B cell (primary cell): ENCODE results near the gene PLCB4. TPM values are rescaled to one million over a fixed set of nuclear protein-coding genes. Genes with fewer than 3 reads are reported as not detected.

Experiments
- ATAC-seq: fragments of 200-7000 bp; cut with Tn5 transposase; one replicate; pipeline ENCODE4 v1.10.0; 2021; ENCODE audit warnings: low read depth, mild to moderate bottlenecking, moderate number of reproducible peaks, moderate library complexity
- CTCF ChIA-PET: fragments of 350-600 bp; sonication (Branson Sonifier 250); formaldehyde crosslinking; loops from one replicate; lab custom pipeline; 2021; ENCODE audit warnings: antibody characterized with exemption, inconsistent platforms; lab: Charles Lee
- POLR2A ChIA-PET: fragments of 350-600 bp; sonication (Branson Sonifier 250); formaldehyde crosslinking; loops from one replicate; lab custom pipeline; 2021; ENCODE audit warnings: antibody characterized with exemption; lab: Charles Lee
- DNase-seq: peaks from one replicate; pipeline ENCODE4 v3.0.0; 2013
- H2AFZ ChIP-seq: 2 replicates; pipeline ENCODE4 v1.6.1; 2012; ENCODE audit warnings: mild to moderate bottlenecking, low read depth, low read length; ENCODE audit not compliant: insufficient read depth, poor library complexity, severe bottlenecking
- H3K27ac ChIP-seq, 2 donors: 1 replicate in 1 of 2; 2 replicates in 1 of 2; pipeline ENCODE4 v1.5.1; 2012 to 2013; ENCODE audit warnings: low read length in 2 of 2, mild to moderate bottlenecking in 2 of 2, moderate library complexity in 1 of 2
- H3K27me3 ChIP-seq, 4 experiments: fragments of 200-600 bp in 1 of 4; sonication (generic) in 1 of 4; replicated peaks in 1 of 4; 1 replicate in 2 of 4; 2 replicates in 2 of 4; pipeline versions ENCODE4 v1.6.1 to v1.7.0; 2013 to 2016; ENCODE audit warnings: low read length in 3 of 4, mild to moderate bottlenecking in 2 of 4, mixed read lengths in 1 of 4, moderate library complexity in 1 of 4; ENCODE audit not compliant: insufficient read depth in 4 of 4, control insufficient read depth in 3 of 4; ENCODE audit errors: control extremely low read depth in 1 of 4
- H3K36me3 ChIP-seq, 2 experiments: replicated peaks in 1 of 2; 1 replicate in 1 of 2; 2 replicates in 1 of 2; pipeline versions ENCODE4 v1.6.1 to v1.7.1; 2013; ENCODE audit warnings: low read length in 1 of 2; ENCODE audit not compliant: insufficient read depth in 2 of 2, control insufficient read depth in 1 of 2; ENCODE audit errors: control extremely low read depth in 1 of 2, extremely low read depth in 1 of 2
- H3K4me1 ChIP-seq, 2 donors: fragments of 200-600 bp in 1 of 2; sonication (generic) in 1 of 2; 1 replicate in 1 of 2; 2 replicates in 1 of 2; pipeline versions ENCODE4 v1.5.1 to v1.6.1; 2013 to 2017; ENCODE audit warnings: low read length in 2 of 2; ENCODE audit not compliant: control insufficient read depth in 2 of 2, insufficient read depth in 2 of 2
- H3K4me2 ChIP-seq: replicated peaks from 2 replicates; pipeline ENCODE3; 2012; ENCODE audit warnings: mild to moderate bottlenecking, low read depth, low read length; ENCODE audit not compliant: poor library complexity, severe bottlenecking
- H3K4me3 ChIP-seq, 5 experiments: fragments of 200-600 bp in 1 of 5; sonication (generic) in 1 of 5; 1 replicate in 3 of 5; 2 replicates in 2 of 5; pipeline versions ENCODE4 v1.5.1 to v1.7.0; 2011 to 2016; ENCODE audit warnings: low read length in 4 of 5, mild to moderate bottlenecking in 4 of 5, low read depth in 2 of 5, control low read depth in 1 of 5, moderate library complexity in 1 of 5; ENCODE audit not compliant: insufficient read depth in 1 of 5; ENCODE audit errors: control extremely low read depth in 1 of 5, extremely low read depth in 1 of 5
- H3K79me2 ChIP-seq: fragments of 200-600 bp; sonication (generic); one replicate; pipeline ENCODE4 v1.6.0; 2016; ENCODE audit warnings: low read length; ENCODE audit not compliant: control insufficient read depth, insufficient read depth
- H3K9ac ChIP-seq: fragments of 200-600 bp; sonication (generic); 2 replicates; pipeline ENCODE4 v1.6.1; 2017; ENCODE audit warnings: mild to moderate bottlenecking, low read length, moderate library complexity
- H3K9me3 ChIP-seq, 3 donors: one replicate each; pipeline versions ENCODE4 v1.6.1 to v1.7.1; 2013; ENCODE audit warnings: low read length in 2 of 3; ENCODE audit not compliant: control insufficient read depth in 2 of 3, insufficient read depth in 1 of 3; ENCODE audit errors: control extremely low read depth in 1 of 3
- H4K20me1 ChIP-seq: 2 replicates; pipeline ENCODE4 v1.6.0; 2012; ENCODE audit warnings: mild to moderate bottlenecking, low read length; ENCODE audit not compliant: insufficient read depth, control insufficient read depth, poor library complexity, severe bottlenecking
- H3K27ac Mint-ChIP-seq: one replicate; pipeline ENCODE4 v1.8.0; 2021; ENCODE audit warnings: mixed read lengths
- H3K27me3 Mint-ChIP-seq: one replicate; pipeline ENCODE4 v1.8.0; 2021; ENCODE audit warnings: mixed read lengths
- H3K4me1 Mint-ChIP-seq: one replicate; pipeline ENCODE4 v1.8.0; 2021; ENCODE audit warnings: mixed read lengths
- H3K4me3 Mint-ChIP-seq: one replicate; pipeline ENCODE4 v1.8.0; 2021; ENCODE audit warnings: mixed read lengths
- H3K9me3 Mint-ChIP-seq: one replicate; pipeline ENCODE4 v1.8.0; 2022; ENCODE audit warnings: mixed read lengths; ENCODE audit not compliant: insufficient read depth
- EZH2 ChIP-seq: IDR thresholded peaks from 2 replicates; pipeline ENCODE4 v1.6.1; 2012; ENCODE audit warnings: borderline replicate concordance, low read depth, mild to moderate bottlenecking, moderate library complexity, low read length; ENCODE audit not compliant: insufficient read depth, poor library complexity, severe bottlenecking
- WGBS: methylation state at CpG from one replicate; pipeline ENCODE4 v1.1.5; 2013; ENCODE audit warnings: missing lambda C conversion rate; ENCODE audit not compliant: insufficient coverage; 5-methylcytosine and 5-hydroxymethylcytosine counted together
- intact Hi-C: fragments of 100-400 bp; cut with micrococcal nuclease; formaldehyde crosslinking; loops from one replicate; pipeline ENCODE4 v1.10.0; 2022
- polyA plus RNA-seq: library from polyadenylated mRNA; depleted of rRNA; stranded (reverse); fragments of >200 nt; gene quantifications from 2 replicates; pipeline ENCODE4 v1.2.3, GENCODE V29; 2012
- total RNA-seq, 2 donors: library from RNA; stranded (reverse); fragments of 120-200 nt in 1 of 2; gene quantifications; 1 replicate in 1 of 2; 2 replicates in 1 of 2; pipeline versions ENCODE4 v1.2.3 to v1.2.4, GENCODE V29; 2013 to 2022
- TF ChIP-seq, protein P1 (sequence below): fragments of 200-600 bp; IDR thresholded peaks from one replicate; pipeline ENCODE4 v1.8.0; 2022; ENCODE audit warnings: antibody characterized with exemption, mild to moderate bottlenecking

Gene PLCB4
- total and polyA plus RNA-seq, 2 donors (not counting 1 experiment from before 2014, with no cell fraction given) = not detected

DNA sequence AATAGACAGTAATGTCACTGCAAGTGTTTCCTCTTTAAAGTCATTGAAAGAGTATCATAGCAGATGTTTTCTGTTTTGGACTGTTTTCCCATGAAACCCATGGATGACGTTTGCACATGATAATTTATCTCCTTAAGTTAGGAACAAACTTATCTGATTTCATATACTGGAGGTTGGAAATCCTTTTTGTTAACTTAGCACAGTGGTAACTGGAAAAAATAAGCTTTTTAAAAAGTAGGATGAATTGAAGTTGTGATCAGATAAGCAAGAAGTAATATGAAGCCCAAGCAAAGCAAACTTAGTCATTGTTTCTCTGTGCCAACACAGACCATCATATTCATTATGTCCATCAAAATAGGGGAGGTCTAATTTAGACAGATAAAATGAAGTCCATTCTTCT, 61.6 kb downstream of the PLCB4 start:
- no peaks in the 10 kb centered on the region for H3K4me1 ChIP-seq
- ChIA-PET CTCF (no interaction called here), POLR2A (no interaction called here)
- H3K4me3 ChIP-seq = no peak overlapping the region
- Mint-ChIP-seq H3K9me3 (no peaks in the 10 kb centered on the region), H3K4me3 (no peak overlapping the region), H3K27me3 (no peaks in the 10 kb centered on the region), H3K27ac (no peak overlapping the region), H3K4me1 (no peaks in the 10 kb centered on the region)
- no peaks in the 10 kb centered on the region for H4K20me1 ChIP-seq
- intact Hi-C loops = no loop called here
- WGBS = no CpG with 5 or more reads among the region's 1 CpG
- no peak overlapping the region for H2AFZ ChIP-seq
- DNase-seq = no peak
- no peaks in the 10 kb centered on the region for H3K27me3 ChIP-seq
- TF ChIP-seq, protein P1, sequence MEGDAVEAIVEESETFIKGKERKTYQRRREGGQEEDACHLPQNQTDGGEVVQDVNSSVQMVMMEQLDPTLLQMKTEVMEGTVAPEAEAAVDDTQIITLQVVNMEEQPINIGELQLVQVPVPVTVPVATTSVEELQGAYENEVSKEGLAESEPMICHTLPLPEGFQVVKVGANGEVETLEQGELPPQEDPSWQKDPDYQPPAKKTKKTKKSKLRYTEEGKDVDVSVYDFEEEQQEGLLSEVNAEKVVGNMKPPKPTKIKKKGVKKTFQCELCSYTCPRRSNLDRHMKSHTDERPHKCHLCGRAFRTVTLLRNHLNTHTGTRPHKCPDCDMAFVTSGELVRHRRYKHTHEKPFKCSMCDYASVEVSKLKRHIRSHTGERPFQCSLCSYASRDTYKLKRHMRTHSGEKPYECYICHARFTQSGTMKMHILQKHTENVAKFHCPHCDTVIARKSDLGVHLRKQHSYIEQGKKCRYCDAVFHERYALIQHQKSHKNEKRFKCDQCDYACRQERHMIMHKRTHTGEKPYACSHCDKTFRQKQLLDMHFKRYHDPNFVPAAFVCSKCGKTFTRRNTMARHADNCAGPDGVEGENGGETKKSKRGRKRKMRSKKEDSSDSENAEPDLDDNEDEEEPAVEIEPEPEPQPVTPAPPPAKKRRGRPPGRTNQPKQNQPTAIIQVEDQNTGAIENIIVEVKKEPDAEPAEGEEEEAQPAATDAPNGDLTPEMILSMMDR = no peak
- no peak for TF ChIP-seq EZH2
- no peak overlapping the region for H3K27ac ChIP-seq
- H3K9ac ChIP-seq = no peak overlapping the region
- H3K9me3 ChIP-seq = peaks cover 0 to 3% (median 0%) of the 10 kb centered on the region in 3 donors
- H3K79me2 ChIP-seq = no peaks in the 10 kb centered on the region
- ATAC-seq = no peak
- no peak overlapping the region for H3K4me2 ChIP-seq
- no peaks in the 10 kb centered on the region for H3K36me3 ChIP-seq

DNA sequence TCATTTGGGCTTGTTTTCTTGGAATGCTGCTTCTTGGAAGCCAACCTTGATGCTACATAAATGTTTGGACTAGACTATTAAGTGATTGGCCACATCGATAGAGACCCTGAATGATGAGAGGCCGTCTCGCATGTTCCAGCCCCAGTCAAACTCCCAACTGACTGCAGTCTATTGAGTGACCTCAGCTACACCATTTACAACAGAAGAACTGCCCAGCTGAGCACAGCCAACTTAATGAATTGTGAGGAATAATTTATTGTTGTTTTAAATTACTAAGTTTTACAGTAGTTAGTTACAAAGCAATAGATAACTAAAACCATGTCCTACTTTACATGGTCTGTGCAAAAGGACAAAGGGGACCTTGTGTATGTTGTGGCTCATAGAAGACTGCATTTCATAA, 63.0 kb downstream of the PLCB4 start:
- ChIA-PET POLR2A (no interaction called here), CTCF (no interaction called here)
- H3K4me3 ChIP-seq = no peak overlapping the region
- H3K4me1 Mint-ChIP-seq = no peaks in the 10 kb centered on the region
- no peaks in the 10 kb centered on the region for H3K79me2 ChIP-seq
- H4K20me1 ChIP-seq = no peaks in the 10 kb centered on the region
- H3K9me3 Mint-ChIP-seq = no peaks in the 10 kb centered on the region
- WGBS = 100% methylated on average over 3 of the region's 3 CpGs
- H2AFZ ChIP-seq = no peak overlapping the region
- TF ChIP-seq, protein P1 = no peak
- TF ChIP-seq EZH2 = no peak
- H3K4me2 ChIP-seq = no peak overlapping the region
- intact Hi-C loops = no loop called here
- no peak overlapping the region for H3K9ac ChIP-seq
- H3K27me3 ChIP-seq = no peaks in the 10 kb centered on the region
- H3K27me3 Mint-ChIP-seq = no peaks in the 10 kb centered on the region
- H3K36me3 ChIP-seq = no peaks in the 10 kb centered on the region
- no peak overlapping the region for H3K27ac ChIP-seq
- no peak overlapping the region for H3K27ac Mint-ChIP-seq
- no peak overlapping the region for H3K4me3 Mint-ChIP-seq
- ATAC-seq = no peak
- H3K4me1 ChIP-seq = no peaks in the 10 kb centered on the region
- DNase-seq = no peak
- H3K9me3 ChIP-seq = peaks cover 0 to 3% (median 0%) of the 10 kb centered on the region in 3 donors
